ENCODE data around the gene ZCCHC2. TPM values are rescaled to one million over a fixed set of nuclear protein-coding genes. Genes with fewer than 3 reads are reported as not detected.

ZCCHC2 gene
- polyA plus RNA-seq, 4 donors: 10.5 to 17.8 (median 14.4) TPM

- DNase-seq (ENCODE audit: low read depth in 4 of 4, low spot score in 2 of 4): no peak
Observed at GRCh38 chr18:62605685-62606084, 82.9 kb downstream of the ZCCHC2 start.

- no peak for DNase-seq (ENCODE audit: low read depth in 4 of 4, low spot score in 2 of 4)
Observed at GRCh38 chr18:62606106-62606505, 83.3 kb downstream of the ZCCHC2 start.

GRCh38 chr18:62607302-62607701 lies 84.5 kb downstream of the ZCCHC2 start:
- DNase-seq (ENCODE audit: low read depth in 4 of 4, low spot score in 2 of 4): no peak

- DNase-seq (ENCODE audit: low read depth in 4 of 4, low spot score in 2 of 4): no peak
Observed at GRCh38 chr18:62607708-62608428, 85.0 kb downstream of the ZCCHC2 start.

- no peak for DNase-seq (ENCODE audit: low read depth in 4 of 4, low spot score in 2 of 4)
Observed at GRCh38 chr18:62609764-62610163, 86.9 kb downstream of the ZCCHC2 start.

GRCh38 chr18:62610351-62610700 lies 87.5 kb downstream of the ZCCHC2 start:
- no peak for DNase-seq (ENCODE audit: low read depth in 4 of 4, low spot score in 2 of 4)

GRCh38 chr18:62610701-62611411 lies 88.0 kb downstream of the ZCCHC2 start:
- no peak for DNase-seq (ENCODE audit: low read depth in 4 of 4, low spot score in 2 of 4)

GRCh38 chr18:62611453-62612288 lies 88.8 kb downstream of the ZCCHC2 start:
- DNase-seq (ENCODE audit: low read depth in 4 of 4, low spot score in 2 of 4): no peak

- DNase-seq (ENCODE audit: low read depth in 4 of 4, low spot score in 2 of 4): no peak
Observed at GRCh38 chr18:62612289-62612645, 89.4 kb downstream of the ZCCHC2 start.

- DNase-seq (ENCODE audit: low read depth in 4 of 4, low spot score in 2 of 4): no peak
Observed at GRCh38 chr18:62612776-62613175, 90.0 kb downstream of the ZCCHC2 start.

- no peak for DNase-seq (ENCODE audit: low read depth in 4 of 4, low spot score in 2 of 4)
Observed at GRCh38 chr18:62614494-62614893, 91.7 kb downstream of the ZCCHC2 start.

- no peak for DNase-seq (ENCODE audit: low read depth in 4 of 4, low spot score in 2 of 4)
Observed at GRCh38 chr18:62616331-62616805, 93.5 kb downstream of the ZCCHC2 start.

GRCh38 chr18:62617793-62618591 lies 95.2 kb downstream of the ZCCHC2 start:
- no peak for DNase-seq (ENCODE audit: low read depth in 4 of 4, low spot score in 2 of 4)

- no peak for DNase-seq (ENCODE audit: low read depth in 4 of 4, low spot score in 2 of 4)
Observed at GRCh38 chr18:62618735-62619134, 95.9 kb downstream of the ZCCHC2 start.

GRCh38 chr18:62621546-62621945 lies 98.7 kb downstream of the ZCCHC2 start:
- no peak for DNase-seq (ENCODE audit: low read depth in 4 of 4, low spot score in 2 of 4)

- DNase-seq (ENCODE audit: low read depth in 4 of 4, low spot score in 2 of 4): no peak
Observed at GRCh38 chr18:62625019-62625418, 102.2 kb downstream of the ZCCHC2 start.
